Measurements from ENCODE around the gene C16orf54. TPM values are rescaled to one million over a fixed set of nuclear protein-coding genes. Genes with fewer than 3 reads are reported as not detected.
"Not testable (repeated sequence)": the region's sequence is repeated elsewhere in the genome, so short reads cannot be mapped to it uniquely, and the experiment has no call there.

The C16orf54 gene
- total and polyA plus RNA-seq, 2 experiments from 2014 or later: not detected

- H3K9me3 ChIP-seq (ENCODE audit: low read depth): no peaks in the 10 kb centered on the region
- no peaks in the 10 kb centered on the region for H3K27me3 ChIP-seq
- no peaks in the 10 kb centered on the region for H3K4me1 ChIP-seq (ENCODE audit: low read depth)
- no peaks in the 10 kb centered on the region for H3K36me3 ChIP-seq
- H3K4me3 ChIP-seq: no peak overlapping the region
- H3K27ac ChIP-seq: no peak overlapping the region
- no peak for TF ChIP-seq CTCF (IDR thresholded peaks at IDR 0.05; ENCODE audit: low read depth, low read length)
- DNase-seq (ENCODE audit: low read depth in 1 of 2, low spot score in 1 of 2): peak; percentile 2 to 36
Measured at GRCh38 chr16:29756654-29757053, 10.9 kb upstream of the C16orf54 start.

GRCh38 chr16:29753516-29753915 lies 7.7 kb upstream of the C16orf54 start:
- no peak overlapping the region for H3K27ac ChIP-seq
- TF ChIP-seq CTCF (IDR thresholded peaks at IDR 0.05; ENCODE audit: low read depth, low read length): no peak
- H3K4me3 ChIP-seq: no peak overlapping the region
- no peaks in the 10 kb centered on the region for H3K4me1 ChIP-seq (ENCODE audit: low read depth)
- no peaks in the 10 kb centered on the region for H3K9me3 ChIP-seq (ENCODE audit: low read depth)
- no peak for DNase-seq (ENCODE audit: low read depth in 1 of 2, low spot score in 1 of 2)
- no peaks in the 10 kb centered on the region for H3K27me3 ChIP-seq
- no peaks in the 10 kb centered on the region for H3K36me3 ChIP-seq

- not testable (repeated sequence) for H3K4me3 ChIP-seq; H3K27ac ChIP-seq; DNase-seq (ENCODE audit: low read depth in 1 of 2, low spot score in 1 of 2); H3K9me3 ChIP-seq (ENCODE audit: low read depth); H3K4me1 ChIP-seq (ENCODE audit: low read depth); H3K27me3 ChIP-seq; H3K36me3 ChIP-seq
Measured at GRCh38 chr16:29748760-29749149, 3.0 kb upstream of the C16orf54 start.

GRCh38 chr16:29747947-29748759 lies 2.4 kb upstream of the C16orf54 start:
- no peak for TF ChIP-seq CTCF (IDR thresholded peaks at IDR 0.05; ENCODE audit: low read depth, low read length)
- H3K27ac ChIP-seq: no peak overlapping the region
- no peak for DNase-seq (ENCODE audit: low read depth in 1 of 2, low spot score in 1 of 2)
- H3K4me1 ChIP-seq (ENCODE audit: low read depth): no peaks in the 10 kb centered on the region
- H3K9me3 ChIP-seq (ENCODE audit: low read depth): no peaks in the 10 kb centered on the region
- no peaks in the 10 kb centered on the region for H3K27me3 ChIP-seq
- no peak overlapping the region for H3K4me3 ChIP-seq
- H3K36me3 ChIP-seq: no peaks in the 10 kb centered on the region

- H3K4me3 ChIP-seq; DNase-seq (ENCODE audit: low read depth in 1 of 2, low spot score in 1 of 2); H3K27me3 ChIP-seq; H3K36me3 ChIP-seq; H3K27ac ChIP-seq; H3K9me3 ChIP-seq (ENCODE audit: low read depth); H3K4me1 ChIP-seq (ENCODE audit: low read depth): not testable (repeated sequence)
Measured at GRCh38 chr16:29746518-29746917, 728 bp upstream of the C16orf54 start.

- Histone ChIP-seq H3K4me3 (no peak overlapping the region), H3K27ac (no peak overlapping the region), H3K27me3 (no peaks in the 10 kb centered on the region), H3K9me3 (ENCODE audit: low read depth) (no peaks in the 10 kb centered on the region), H3K36me3 (no peaks in the 10 kb centered on the region), H3K4me1 (ENCODE audit: low read depth) (no peaks in the 10 kb centered on the region)
- DNase-seq (ENCODE audit: low read depth in 1 of 2, low spot score in 1 of 2): no peak
- no peak for TF ChIP-seq CTCF (IDR thresholded peaks at IDR 0.05; ENCODE audit: low read depth, low read length)
Measured at GRCh38 chr16:29745121-29745852, 503 bp downstream of the C16orf54 start.
